Stimulated activated CD8-positive, alpha-beta memory T cell treated with anti-CD3 and anti-CD28 coated beads, Interleukin-2, amount 100 ng/mL, for 48 hours (primary cell): ENCODE data around the gene KLLN.
"Not testable (repeated sequence)": the region's sequence is repeated elsewhere in the genome, so short reads cannot be mapped to it uniquely, and the experiment has no call there.

Experiments used
- DNase-seq, 2 donors: peaks; one replicate each; pipeline ENCODE4 v3.0.0-alpha.2; 2020; ENCODE audit warnings: low read depth in 2 of 2

KLLN gene

DNA sequence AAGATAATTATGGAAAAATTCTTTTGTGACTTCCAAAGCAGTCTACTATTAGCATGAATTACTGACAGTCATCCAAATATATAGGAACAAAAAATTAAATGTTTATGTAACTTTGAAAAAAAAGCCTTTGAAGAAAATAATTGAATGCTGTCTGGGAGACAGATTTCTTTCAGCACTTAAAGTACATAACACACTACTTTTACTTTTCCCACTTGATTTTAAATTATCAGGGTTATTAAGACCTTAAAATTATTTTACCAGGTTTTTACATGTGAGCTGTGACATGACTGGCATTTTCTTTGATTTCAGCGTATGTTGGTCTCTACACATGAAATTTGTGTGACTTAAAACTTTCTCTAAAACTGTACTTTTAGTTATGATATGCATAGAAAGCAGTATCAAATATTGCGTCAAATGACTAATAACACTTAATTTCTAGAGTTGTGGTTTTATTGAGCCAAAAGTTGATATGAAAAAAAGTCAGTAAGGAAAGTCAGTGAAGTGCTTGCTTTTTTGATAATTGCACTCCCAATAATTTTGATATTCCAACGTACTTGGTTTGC, 3.2 kb upstream of the KLLN start:
- no peak for DNase-seq

DNA sequence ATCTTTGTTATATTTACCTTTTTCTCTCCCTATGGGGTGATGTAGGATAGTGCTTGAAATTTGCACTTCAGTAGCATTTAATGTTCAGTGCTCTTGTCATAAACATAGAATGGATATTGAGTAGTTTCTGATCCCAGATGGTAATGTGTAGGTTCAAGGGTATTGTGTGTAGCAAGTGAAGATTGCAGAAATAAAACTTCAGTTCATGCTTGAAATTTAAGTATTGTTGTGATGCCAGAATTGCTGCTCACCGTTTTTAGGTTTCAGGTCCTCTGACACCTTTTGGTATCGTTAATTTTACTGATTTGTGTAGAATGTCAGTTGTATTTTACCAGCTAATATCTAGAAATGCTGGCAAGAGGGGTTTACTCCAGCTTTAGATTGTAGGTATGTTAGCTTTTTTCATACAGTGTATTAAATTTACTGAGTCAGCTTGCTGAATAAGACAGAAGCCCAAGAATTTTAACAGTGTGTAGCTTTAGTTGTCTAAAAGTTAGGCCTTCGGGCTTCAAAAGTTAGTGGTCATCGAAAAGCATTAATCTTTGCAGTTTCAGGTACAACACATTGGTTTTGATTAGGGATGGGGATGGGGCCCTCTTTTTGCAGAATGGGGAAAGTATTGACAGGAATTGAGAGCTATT, 2.0 kb upstream of the KLLN start:
- no peak for DNase-seq

DNA sequence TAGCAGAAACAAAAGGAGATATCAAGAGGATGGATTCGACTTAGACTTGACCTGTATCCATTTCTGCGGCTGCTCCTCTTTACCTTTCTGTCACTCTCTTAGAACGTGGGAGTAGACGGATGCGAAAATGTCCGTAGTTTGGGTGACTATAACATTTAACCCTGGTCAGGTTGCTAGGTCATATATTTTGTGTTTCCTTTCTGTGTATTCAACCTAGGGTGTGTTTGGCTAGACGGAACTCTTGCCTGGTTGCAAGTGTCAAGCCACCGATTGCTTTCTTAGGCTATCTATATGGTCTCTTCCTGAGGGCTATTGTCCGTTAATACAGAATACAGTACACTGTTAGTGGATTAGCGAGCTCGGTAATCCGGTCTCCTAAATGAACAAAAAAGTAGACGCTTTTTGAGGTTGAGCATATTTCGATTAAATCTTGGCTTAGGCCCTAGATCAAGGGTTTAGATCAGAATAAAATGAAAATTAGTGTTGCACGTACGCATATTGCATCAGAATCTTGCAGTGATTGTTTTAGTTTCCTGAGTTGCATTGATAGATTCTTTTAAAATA, 1.2 kb upstream of the KLLN start:
- DNase-seq: no peak

DNA sequence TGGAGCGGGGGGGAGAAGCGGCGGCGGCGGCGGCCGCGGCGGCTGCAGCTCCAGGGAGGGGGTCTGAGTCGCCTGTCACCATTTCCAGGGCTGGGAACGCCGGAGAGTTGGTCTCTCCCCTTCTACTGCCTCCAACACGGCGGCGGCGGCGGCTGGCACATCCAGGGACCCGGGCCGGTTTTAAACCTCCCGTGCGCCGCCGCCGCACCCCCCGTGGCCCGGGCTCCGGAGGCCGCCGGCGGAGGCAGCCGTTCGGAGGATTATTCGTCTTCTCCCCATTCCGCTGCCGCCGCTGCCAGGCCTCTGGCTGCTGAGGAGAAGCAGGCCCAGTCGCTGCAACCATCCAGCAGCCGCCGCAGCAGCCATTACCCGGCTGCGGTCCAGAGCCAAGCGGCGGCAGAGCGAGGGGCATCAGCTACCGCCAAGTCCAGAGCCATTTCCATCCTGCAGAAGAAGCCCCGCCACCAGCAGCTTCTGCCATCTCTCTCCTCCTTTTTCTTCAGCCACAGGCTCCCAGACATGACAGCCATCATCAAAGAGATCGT, 690 bp upstream of the KLLN start:
- DNase-seq: peak; percentile 9 to 11

DNA sequence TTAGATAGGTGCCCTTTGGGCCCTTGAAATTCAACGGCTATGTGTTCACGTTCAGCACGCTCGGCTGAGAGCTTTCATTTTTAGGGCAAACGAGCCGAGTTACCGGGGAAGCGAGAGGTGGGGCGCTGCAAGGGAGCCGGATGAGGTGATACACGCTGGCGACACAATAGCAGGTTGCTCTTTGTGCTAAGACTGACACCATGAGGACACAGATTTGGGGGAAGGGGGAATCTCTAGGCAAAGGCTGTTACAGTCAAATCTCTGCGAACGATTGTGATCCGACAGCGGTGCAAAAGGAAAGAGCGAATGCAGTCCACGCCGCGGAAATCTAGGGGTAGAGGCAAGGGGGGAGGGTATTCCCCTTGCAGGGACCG, 667 bp downstream of the KLLN start:
- peak in 1 of 2 donors; percentile 40 for DNase-seq

DNA sequence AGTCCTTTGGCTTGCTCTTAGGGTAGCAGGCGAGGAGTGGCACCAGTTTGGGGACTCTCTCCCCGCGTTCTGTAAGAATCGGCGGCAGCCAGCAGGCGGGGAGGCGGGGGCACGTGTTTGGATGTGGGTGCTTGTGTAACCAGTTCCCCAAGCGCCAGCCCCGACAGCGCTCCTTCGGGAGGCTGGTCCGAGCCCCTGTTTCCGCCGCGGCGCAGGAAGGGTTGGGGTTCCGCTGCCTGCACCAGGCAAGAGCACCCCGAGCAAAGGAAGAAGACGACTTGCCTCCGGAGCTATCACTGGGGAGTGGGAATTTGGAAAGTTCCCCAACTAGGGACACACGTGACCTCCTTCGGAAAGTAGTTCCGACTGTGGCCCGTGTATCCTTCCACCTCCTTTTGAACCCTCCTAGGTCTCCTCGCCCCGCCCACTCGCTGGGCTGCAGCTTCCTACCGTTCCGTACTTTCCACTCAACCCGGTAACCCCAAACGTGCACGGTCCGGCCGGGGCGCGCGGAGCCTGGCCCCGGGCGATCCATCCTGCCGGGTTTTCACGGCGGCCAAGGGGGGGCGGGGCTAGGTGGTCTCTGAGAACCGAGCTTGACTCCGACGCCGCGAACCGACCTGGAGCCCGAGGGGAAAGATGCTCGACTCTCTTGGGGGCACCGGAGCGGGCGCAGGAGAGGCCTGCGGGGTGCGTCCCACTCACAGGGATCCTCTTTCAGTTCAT, 1.2 kb downstream of the KLLN start:
- peak; percentile 88 to 92 for DNase-seq

DNA sequence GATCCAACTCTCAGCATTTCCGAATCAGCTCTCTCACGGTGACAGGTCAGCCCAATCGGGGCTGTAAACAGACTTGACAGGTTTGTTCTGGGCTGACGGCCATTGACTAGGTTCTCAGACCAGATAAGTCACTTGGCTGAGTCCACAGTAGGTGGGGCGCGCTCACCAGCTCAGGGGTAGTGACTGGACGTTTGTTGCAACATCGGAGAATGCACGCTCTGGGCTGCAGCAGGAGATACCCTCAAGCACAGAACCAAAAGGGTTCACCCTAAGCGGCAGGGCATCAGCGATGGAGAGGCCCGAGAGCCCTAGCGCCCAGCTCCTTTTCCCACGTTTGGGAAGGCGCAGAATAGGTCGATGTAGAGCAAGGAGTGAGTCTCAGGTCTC, 1.8 kb downstream of the KLLN start:
- peak; percentile 1 to 20 for DNase-seq

DNA sequence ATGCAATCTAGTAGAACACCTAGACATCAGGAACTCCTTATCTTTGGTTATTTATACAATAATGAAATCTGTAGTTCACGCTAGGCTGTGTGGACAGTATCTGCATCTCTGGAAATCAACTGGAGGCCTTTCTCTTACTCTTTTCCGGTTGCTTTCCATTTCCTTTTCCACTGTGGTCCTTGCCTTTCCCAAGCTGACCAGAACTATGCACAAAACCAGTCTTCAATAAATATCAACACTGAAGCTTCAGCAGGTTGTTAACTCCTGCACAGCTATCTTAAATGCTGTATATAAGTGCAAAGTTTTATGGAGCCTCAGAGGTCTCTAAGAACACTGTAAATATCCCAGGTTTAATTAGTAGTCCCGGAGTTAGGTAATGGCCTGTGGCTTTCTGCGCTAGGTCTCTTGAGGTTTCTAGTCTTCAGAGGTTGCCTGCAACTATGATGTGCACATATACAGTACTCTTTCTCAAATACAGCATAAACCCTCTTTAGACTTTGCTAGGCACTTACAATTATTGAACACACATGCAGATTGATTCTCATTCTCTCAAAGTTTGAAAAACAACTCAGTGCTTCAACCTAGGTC, 2.4 kb downstream of the KLLN start:
- no peak for DNase-seq

DNA sequence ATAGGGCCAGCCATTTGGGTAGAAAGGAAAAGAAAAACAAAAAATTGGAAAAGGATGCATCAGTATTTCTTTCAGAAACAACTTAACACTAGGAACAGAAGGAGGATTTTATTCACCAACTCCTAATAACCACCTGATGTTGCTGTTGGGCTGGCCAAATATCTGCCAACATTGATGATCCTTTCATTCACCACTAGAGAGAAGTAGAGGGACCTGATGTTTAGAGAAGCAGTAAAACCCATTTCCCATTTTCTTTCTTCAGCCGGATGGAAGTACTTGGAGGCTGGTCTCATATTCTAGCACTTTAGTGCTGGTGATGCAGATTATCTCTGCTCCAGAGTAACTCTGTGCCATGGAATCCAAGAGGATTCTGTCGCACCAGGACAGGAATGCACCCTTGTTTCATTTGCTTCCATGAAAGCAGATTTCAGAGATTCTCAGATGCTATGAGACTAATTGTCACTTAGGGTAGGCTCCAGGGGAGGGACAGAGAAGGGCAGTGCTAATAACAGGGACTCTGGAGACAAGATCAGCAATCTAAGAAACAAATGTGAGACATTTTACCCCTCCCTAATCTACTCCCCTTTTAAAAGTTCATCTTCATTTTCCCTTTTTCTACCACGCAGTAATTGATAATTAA, 3.1 kb downstream of the KLLN start:
- DNase-seq: no peak

DNA sequence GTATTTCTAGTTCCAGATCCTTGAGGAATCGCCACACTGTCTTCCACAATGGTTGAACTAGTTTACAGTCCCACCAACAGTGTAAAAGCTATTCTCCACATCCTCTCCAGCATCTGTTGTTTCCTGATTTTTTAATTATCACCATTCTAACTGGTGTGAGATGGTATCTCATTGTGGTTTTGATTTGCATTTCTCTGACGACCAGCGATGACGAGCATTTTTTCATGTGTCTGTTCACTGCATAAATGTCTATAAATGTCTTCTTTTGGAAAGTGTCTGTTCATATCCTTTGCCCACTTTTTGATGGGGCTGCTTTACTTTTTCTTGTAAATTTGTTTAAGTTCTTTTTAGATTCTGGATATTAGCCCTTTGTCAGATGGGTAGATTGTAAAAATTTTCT, 7.7 kb downstream of the KLLN start:
- not testable (repeated sequence) for DNase-seq

DNA sequence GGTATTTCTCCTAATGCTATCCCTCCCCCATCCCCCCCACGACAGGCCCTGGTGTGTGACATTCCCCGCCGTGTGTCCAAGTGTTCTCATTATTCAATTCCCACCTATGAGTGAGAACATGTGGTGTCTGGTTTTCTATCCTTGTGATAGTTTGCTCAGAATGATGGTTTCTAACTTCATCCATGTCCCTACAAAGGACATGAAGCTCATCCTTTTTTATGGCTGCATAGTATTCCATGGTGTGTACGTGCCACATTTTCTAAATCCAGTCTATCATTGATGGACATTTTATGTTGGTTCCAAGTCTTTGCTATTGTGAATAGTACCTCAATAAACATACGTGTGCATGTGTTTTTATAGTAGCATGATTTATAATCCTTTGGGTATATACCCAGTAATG, 8.1 kb downstream of the KLLN start:
- DNase-seq: not testable (repeated sequence)

DNA sequence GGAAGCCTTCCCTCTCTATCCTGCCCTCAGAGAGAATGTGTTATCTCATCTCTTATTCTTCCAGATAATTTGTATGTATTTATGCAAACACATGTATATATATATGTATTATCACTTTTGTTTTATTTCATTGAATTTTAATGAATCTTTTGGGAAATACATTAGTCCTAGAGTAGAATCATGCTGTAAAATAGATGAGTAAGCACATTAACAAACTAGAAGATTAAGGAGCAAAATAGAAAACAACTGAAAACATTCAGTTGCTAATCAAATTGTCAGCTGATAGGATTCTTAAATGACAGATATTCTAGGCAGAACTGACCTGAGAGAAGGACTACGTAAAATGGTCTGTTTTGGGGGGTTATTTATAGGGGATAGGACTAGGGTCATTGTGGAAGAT, 11.2 kb downstream of the KLLN start:
- no peak for DNase-seq

DNA sequence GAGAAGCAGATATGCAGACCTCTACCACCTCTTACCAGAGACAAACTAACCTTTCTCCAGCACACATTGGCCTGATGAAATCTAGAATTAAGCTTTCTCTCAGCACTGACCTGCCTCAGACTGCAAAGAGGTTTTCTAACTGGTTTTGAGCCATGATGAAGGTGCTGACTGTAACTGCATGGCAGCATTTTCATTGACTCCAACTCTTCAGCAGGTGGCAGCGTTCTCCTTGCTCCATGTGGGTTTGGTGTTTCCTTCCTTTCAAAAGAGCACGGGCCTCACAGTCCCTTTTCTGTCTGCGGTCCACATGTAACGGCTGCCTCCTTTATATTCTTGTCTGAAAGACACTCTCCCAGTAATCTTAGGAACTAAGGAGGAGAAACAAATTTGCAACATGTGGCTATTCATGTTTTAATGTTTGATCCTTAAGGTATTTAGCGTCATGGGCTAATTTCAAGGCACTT, 12.6 kb downstream of the KLLN start:
- peak; percentile 15 for DNase-seq

DNA sequence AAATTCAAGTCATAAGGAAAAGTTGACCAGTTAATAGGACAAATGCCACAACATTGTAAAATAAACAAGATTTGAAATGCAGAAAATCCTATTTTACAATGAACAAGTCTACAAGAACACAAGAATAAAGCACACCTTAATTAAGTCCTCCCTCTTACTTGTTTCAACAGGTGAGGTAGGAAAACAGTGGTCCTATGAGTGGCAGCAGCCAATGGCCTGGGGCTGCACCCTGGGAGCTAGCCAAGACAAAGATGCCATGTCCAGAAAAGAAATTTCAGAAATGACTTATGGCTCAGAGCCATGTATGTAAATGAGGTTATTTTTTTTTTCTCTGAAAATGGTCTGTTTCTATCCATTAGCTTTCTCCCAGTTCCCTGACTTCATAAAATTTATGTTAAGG, 14.3 kb downstream of the KLLN start:
- no peak for DNase-seq

DNA sequence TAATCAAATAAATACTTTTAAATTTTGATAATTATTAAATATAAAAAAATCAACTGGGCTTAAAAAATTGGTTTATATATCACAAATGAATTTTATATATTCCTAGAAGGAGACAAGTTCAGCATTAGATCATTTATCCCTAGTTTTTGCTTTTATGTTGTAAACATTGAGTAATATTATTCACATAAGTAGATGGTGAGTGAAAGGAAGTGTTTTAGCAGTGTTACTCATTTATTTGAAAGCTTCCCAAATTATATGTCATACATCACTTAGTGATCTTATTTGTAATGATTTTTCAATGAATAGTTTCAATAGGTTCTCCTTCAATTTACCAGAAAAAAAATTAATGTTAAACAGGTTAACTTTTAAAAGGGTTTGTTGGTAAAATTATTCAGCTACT, 15.8 kb downstream of the KLLN start:
- no peak for DNase-seq

DNA sequence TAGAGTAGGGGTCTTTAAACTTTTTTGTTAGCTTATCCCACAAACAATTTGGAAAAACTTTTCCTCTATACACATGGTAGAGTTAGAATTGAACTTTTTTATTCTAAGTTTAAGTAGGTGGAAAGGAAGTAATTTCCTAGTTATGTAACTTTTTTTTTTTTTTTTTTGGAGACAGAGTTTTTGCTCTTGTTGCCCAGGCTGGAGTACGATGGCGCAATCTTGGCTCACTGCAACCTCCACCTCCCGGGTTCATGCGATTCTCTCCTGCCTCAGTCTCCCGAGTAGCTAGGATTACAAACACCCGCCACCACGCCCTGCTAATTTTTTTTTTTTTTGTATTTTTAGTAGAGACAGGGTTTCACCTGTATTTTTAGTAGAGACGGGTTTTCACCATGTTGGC, 16.6 kb downstream of the KLLN start:
- DNase-seq: not testable (repeated sequence)

DNA sequence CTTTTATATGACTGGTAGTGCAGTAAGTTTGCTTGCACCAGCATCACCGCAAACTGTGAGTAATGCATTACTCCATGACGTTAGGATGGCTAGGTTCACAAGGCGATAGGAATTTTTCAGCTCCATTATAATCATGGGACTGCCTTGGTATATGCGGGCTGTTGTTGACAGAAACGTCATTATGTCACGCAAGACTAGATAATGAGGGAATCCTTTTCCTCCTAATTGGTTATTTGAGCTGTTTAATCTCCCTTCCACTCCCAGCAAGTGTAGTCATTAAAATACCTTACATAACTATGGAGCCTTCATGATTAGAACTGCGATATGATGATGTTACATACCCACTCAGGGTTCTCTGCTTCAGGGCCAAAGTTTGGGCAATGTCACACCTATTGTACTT, 17.3 kb downstream of the KLLN start:
- DNase-seq: no peak

DNA sequence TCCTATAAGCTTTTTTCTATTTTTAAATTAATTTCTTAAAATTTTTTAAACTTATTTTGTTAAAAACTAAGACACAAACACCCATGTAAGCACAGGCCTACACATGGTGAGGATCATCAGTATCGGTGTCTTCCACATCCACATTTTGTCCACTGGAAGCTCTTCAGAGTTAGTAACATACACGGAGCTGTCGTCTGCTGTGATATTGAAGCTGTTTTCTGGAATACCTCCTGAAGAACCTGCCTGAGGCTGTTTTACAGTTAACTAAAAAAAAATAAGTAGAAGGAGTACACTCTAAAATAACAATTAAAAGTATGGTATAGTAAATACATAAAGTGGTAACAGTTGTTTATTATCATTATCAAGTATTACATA, 17.7 kb downstream of the KLLN start:
- no peak for DNase-seq

DNA sequence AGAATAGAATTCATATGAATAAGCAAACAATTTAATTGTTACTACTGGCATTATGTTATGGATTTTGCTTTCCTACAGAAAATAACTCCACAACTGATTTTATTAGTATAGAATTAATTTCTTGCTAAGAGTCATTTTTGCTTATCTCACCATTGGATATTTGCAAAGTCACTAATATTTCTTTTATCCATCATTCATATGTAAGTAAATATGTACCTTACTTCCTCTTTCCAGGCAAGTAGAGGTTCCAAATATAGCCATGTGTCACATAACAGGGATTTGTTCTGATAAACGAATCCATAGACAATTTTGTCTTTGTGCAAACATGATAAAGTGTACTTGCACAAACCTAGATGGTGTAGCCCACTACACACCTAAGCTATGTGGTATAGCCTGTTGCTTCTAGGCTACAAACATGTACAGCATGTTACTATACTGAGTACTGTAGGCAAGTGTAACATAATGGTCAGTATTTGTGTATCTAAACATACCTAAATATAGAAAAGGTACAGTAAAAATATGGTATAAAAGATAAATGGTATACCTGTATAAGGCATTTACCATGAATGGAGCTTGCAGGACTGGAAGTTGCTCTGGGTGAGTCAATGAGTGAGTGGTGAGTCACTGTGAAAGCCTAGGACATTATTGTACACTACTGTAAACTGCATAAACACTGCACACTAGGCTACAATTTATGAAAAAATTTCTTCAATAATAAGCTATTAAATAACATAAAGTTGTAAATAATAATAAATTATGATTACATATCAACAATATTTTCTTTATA, 18.3 kb downstream of the KLLN start:
- DNase-seq: no peak

DNA sequence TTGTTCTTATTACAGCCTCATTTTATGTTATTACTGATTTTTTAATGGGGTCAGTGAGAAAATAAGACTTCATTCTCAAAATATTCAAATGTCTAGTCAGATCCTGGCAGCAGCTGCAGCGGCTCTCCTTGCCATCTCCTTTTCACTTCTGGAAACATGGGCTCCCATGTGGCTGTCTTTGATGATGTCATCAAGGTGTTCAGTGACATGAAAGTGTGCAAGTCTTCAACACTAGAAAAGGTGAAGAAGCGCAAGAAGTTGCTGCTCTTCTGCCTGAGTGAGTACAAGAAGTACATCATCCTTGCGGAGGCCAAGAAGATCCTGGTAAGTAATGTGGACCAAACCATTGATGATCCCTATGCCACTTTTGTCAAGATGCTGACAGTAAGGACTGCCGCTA, 19.6 kb downstream of the KLLN start:
- no peak for DNase-seq
